HG03575 (cell line): ENCODE results near the gene OGFOD2.

Source experiments
- ATAC-seq: cut with Tn5 transposase; IDR thresholded peaks from one replicate; pipeline ENCODE4 v1.9.1; 2021; ENCODE audit not compliant: unreplicated experiment, insufficient number of reproducible peaks, low FRiP score; ENCODE audit errors: extremely low read depth

Gene OGFOD2

DNA sequence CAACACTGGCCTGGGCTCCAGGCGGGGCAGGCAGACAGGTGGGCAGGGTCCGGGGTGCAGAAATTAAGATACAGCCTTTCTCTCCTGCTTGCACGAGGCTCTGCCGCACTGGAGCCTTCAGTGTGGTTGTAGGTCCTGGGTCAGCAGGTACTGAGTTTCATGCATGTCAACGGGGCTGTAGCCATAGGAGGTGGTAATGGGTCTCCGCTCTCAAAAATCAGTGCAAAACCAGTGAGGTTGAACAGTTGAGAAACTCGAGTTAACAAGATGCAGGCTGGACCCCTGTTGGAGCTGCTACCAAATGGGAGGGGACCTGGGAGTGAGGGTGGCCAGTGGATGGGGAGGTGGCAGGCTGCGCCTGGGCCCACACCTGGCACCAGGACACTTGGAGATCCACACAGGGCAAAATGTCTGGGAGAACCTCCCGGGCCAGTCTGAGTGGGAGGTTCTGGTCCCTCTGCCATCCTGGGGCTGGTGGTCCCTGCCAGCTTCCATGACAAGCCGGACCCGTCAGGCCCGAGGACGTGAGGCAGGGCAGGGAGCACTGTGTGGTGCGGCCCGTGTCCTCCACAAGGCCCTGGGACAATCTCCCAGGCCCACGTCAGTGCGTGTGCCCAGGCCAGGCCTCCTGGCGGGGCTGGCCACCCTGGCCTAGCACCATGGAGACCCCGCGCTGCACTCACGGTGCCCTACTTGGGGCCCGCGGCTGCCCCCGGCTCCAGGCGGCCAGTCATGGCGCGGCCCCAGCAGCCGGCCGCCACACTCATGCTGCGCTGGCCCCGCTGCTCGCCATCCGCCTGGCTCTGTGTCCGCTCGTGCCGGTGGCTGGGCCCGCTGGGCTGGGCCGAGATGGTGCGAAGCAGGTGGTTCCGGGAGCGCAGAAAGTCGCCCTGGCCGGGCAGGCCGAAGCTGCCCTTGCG is 10.6 kb downstream of the OGFOD2 start:
- no peak for ATAC-seq

DNA sequence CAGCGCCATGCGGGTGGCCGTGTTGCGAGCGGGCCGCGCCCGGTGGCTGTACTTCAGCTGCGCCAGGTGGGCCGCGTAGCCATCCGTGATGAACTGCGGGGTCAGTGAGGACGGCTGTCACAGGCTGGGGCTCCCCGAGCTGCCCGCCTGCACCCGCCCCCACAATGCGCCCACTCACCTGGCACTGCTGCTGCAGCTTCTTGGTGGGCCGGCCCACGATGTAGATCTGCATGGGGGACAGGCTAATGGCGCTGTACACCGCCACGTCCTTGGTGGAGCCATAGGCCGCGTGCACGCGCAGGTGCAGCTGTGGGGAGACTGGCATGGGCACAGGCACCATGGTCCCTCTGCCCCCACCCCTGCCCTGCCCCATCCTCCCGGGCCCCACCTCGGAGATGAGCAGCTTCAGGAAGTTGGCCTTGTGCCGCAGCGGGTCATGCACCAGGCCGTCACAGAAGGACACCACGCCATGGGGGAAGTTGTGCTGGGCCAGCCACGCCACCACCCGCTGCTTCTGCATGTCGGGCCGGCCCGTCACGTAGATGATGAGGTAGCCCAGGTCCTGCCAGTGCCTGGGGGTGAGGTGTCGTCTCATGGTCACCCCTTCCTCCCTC is 11.3 kb downstream of the OGFOD2 start:
- no peak for ATAC-seq

DNA sequence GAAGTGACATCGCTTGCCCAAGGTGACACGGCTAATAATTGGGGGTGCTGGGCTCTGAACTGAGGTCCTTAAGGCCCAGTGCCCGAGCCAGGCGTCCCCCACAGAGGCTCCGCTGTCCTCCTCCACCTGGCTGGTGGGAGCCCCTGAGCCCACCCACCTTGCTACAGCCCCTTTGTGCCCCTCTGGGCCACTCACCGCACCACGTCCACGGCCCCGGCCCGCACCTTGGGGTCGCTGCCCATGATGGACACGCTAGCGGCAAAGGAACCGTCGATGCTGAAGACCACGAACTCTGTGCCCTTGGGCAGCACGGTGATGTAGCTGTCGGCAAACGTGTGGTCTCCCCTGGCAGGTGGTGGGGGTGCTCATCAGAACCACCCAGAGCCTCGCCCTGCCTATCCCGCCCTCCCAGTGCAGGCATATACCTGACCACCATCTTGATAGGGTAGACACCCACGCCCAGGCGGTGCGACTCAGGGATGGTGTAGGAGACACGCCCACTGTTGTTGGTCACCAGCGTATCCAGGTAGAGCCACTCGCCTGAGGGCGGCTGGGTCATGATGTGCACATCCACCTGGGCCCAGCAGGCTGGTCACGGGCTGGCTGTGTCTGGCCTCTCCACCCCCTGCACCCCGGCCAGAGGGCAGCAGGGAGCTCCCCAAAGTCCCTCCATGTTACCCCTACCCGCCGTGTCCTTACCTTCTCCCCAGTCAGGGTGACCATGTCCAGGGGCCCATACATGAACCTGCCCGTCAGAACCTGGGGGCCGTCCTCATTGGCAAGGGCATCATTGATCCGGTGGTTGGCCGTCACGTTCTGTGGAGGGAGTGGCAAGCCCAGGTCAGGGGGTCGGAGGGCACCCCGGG is 12.3 kb downstream of the OGFOD2 start:
- no peak for ATAC-seq

DNA sequence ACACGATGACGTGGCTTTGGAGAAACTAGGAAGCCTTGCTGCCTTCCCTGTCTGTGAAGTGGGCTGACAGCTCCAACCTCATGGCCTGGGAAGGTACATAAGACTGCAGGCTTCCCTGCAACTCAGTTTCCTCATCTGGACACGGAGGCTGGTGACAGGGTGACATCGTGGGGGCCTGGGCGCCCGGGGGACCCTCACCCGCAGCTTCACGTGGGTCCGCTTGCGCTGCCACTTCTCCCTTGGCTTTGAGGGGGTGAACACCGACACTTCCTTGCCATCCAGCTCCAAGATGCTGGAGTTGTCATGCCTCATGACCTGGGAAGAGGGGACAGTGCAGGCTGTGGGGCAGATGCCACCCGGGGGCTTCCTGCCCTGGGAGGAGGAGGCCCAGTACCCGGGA is 13.0 kb downstream of the OGFOD2 start:
- no peak for ATAC-seq

DNA sequence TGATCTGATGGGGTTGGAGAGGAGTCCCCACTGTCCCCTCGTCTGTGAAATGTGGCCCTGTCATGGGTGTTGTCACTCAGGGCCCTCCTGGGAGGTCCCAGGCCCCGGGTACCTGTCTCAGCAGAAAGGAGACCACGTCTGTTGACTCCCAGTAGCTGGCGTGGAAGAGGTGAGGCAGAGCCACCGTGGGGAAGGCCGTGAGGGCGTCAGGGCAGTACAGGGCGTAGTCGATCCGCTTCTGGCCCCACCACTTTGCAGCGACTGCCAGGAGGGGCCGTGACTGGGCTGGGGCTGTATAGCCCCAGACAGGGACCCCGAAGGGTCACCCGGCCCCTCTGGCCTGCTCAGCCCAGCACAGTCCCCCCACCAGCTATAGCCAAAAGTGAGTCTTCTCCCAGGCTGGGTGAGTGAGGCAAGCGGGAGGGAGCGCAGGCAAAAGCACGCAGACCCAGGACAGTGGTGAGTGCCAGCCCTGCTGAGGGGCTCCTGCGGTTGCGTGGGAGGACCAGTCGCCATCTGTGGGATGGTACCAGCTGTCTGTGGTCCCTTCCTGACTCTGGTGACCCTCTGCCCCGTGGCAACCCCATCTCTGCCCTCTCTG is 13.7 kb downstream of the OGFOD2 start:
- no peak for ATAC-seq

DNA sequence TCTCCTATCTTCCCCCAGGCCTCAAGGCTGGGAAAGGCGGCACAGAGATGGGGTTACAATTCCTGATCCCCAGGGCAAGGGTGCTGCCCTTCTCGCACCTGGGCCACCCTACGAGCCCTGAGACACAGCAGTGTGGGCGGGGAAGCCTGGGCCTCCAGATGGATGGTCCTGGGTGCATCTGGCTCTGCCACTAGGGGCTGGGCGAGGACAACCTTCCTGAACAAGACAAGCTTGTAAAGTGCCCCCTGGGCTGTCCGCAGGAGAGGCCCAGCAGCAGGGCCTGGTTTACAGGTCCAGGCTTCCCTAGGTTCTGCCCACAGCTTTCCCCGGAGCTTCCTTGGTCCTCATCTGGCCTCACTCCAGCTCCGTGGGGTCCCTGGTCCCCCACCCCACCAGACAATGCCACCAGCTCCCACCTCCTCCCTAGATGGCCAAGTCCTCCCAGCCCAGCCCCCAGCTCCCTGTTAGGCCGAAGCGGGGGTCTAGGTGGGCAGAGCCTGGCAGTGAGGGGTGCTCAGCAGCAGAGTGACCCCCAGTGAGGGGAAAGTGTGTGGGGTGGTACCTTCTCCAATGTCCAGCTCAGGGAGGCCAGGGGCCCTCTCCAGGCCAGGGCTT is 14.3 kb downstream of the OGFOD2 start:
- ATAC-seq = no peak

DNA sequence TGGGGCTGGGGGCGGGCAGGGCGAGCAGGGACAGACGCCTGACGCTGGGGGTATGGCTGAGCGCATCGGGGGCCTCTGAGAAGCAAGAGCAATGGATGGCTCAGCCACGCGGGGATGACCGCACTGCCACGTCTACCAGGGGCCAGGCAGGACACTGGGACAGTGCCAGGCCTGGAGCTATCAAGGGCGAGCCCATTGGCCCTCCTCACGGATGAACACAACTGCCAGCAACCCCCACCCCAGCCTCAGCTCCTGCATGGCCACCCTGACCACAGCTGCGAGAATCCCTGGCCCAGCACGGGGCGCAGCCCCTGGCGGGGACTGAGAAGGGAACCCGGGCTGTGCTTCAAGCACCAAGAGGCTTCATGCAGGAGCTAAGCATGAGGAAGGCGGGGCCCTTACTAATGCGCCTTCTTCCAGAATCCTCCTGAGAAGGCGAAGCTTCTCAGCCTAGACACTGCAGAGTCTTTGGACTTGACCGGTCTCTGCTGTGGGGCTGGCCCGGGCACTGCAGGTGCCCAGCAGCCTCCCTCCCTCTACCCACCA is 14.9 kb downstream of the OGFOD2 start:
- no peak for ATAC-seq

DNA sequence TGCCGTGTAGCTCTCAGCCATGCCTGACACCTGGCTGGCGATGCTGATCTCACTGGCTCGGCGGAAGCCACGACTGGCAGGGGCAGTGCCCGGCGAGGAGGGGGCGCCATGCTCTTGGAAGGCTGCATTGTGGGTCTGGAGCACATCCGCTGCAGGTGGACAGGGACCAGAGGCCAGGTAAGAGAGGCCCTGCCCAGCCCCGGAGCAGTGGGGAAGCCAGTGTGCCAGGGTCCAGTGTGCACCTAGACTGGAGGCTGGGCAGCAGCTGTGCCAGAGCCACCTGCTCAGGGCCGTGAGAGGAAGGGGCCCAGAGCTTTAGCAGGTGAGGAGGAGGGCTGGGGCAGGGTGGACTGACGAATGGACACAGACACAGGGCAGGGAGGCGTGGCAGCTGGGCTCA is 15.5 kb downstream of the OGFOD2 start:
- ATAC-seq = no peak

DNA sequence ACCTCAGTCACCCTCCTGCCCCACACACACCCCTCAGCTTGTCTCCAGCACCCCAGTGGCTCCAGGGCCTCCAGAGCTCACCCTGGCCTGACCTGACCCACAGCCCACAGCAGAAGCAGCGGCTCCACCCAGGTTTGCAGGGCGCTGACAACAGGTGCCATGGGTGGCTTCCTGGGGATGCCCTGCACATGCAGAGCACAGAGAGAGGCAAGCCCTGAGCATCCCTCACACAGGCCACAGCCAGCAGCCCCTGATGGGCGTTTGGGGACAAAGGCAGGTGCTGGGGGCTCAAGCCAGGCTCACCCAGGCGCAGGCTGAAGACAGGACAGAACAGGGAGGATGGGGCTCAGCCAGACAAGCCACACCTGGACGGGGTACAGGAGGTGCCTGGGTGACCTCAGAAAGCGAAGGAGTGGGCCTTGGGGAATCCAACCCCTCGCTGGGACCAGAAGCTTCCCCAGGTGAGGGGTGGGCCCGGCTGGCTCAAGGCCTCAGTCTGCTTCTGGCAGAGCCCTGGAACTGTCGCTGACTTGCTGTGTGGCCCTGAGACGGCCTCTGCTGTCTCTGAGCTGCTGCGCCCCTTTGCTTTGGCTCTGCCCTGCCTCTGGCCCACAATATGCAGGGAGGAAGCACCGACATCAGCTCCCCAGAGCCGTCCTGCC is 16.0 kb downstream of the OGFOD2 start:
- no peak for ATAC-seq

DNA sequence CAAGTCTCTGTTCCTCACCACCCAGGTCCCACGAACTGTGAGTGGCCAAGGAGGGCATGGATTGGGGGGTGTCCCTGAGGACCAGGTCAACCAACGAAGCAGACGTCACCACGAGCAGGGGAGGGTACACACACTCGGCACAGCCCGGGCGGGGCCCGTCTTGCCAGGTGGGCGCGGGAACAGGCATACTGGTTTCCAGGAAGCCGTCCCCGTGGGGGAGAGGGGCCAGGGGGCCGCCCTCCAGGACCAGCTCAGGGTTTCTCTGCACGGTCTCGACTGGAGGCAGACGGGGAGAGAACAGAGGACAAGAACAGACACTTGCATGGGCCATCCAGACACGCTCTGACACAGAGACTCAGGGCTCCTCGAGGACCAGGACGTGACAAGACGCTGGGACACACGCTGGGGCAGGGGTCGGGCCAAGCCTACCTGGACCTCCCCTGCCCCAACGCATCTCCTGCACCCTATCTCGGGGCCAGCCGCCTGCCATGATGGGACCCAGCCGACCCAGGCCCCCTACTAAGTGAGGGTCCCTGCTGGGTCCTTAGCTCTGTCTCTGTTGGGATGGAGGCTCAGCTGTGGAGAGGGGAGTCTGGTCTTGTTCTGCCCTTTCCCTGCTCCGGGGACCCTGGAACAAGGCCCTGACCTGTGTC is 16.7 kb downstream of the OGFOD2 start:
- no peak for ATAC-seq

DNA sequence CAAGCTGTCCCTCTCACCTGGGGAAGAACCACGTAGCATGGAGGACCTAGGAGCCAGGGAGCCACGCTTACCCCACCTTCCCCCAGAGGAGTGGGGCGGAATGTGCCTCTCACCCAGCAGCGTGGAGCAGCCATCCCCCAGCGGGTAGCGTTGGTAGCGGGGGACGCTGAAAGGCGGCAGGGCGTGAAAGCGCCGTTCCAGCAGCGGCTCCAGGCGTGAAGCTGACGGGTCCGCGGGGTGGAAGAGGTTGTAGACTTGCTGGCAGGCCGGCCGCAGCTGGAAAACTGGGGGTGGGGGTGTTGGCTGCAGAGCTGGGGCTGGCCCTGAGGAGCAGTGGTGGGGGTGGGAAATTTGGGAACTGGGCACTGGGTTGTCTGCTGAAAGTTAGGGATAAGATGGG is 17.3 kb downstream of the OGFOD2 start:
- ATAC-seq = no peak

DNA sequence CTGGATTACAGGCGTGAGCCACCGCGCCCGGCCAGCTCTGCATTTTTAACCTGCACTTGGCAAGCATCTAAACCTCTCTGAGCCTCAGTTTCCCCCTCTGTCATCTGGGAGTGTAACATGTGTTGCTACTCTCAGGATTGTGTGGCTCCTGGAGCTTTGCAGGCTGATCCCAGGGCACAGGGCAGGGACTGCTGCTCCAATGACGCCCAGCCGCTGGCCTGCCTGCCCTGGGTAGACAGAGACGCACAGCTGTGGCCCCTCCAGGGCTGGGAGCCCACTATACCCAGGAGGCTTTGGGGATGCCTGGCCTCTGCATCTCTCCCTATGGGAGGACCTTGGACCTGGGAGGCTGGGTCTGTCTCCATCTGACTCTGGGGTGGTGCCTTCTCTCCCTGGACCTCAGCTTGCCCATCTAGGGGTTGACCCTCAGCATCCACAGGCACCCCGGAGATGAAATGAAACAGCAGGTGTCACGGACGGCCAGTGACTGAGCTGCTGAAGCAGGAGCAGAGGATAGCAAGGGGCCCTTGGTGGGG is 19.2 kb downstream of the OGFOD2 start:
- ATAC-seq = no peak

DNA sequence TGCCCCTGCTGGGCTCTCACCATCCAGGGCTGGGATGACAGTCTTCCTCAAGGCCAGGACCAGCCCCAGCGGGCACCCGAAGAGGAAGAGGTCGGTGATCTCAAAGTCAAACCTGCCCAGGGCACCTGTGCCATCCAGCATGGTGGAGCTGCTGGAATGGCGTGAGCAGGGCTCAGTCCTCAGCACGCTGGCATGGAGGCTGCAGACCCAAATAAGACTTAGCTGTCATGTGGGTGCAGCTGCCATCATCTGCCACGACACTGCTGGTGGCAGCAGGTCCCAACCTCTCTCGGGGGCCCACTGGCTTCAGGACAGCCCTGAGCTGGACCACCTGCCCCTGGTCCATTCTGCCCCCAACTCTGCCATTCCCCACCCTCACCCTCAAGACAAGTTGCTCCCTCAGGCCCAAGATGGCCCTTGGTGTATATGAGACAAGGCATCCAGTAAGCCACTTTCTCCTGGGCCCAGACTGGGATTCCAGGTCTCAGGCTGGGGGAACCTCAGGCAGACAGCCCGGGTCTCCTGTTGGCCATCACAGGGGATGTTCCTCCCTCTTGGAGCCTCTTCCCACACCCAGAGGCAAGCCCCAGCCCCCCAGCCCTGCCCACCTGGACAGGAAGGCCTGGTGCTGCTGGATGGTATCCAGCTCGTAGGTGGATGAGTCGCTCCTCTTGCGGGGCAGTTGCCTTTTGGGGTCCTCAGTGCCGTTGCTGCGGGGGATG is 19.9 kb downstream of the OGFOD2 start:
- ATAC-seq = no peak

DNA sequence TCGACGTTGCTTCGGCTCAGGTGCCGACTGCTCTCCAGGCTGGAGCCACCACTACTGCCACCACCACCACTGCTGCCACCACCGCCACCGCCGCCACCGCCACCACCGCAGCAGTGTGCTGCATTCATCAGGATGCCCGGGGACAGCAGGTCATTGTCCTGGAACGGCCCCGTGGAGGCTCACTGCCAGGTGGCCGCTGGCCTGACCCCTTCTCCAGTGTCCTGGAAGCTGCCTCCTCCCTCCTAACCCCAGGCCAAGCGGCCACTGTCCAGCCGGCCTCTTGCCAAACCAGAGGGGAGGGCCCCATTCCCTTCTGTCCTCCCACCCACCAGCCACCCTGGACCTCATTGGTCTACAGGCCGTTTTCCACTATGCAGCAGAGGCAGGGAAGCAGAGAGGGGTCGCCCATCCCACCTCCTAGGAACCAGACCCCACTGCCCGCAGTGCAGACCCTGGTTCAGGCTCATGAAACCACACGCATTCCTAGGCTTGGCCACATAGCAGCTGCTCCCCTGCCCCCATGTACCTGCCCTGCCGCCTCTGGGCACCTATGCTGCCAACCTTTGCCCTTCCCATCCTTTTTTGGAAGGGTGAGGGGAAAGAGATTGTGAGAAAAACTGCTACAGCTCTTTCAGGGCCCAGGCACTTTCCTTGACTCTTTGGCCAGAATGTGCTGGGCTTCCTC is 20.6 kb downstream of the OGFOD2 start:
- ATAC-seq = no peak

DNA sequence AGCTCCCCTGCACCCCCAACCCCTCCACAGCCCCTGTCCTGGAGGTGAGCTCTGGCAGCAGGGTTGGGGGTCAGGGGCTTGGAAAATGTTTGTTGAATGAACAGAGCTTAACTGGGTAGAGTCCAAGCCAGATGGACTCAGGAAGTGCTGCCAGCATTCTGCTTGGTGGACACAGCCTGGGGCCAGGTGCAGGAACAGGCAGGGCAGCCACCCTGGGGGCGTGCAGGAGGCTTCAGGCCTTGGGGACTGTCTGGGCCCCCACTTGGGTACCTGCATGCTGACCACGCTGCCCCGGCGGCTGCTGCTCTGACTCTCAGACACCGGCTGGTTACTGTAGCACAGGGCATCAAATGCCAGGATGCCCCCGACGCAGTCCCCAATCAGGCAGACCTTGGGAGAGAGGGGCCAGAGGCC is 21.2 kb downstream of the OGFOD2 start:
- ATAC-seq = no peak

DNA sequence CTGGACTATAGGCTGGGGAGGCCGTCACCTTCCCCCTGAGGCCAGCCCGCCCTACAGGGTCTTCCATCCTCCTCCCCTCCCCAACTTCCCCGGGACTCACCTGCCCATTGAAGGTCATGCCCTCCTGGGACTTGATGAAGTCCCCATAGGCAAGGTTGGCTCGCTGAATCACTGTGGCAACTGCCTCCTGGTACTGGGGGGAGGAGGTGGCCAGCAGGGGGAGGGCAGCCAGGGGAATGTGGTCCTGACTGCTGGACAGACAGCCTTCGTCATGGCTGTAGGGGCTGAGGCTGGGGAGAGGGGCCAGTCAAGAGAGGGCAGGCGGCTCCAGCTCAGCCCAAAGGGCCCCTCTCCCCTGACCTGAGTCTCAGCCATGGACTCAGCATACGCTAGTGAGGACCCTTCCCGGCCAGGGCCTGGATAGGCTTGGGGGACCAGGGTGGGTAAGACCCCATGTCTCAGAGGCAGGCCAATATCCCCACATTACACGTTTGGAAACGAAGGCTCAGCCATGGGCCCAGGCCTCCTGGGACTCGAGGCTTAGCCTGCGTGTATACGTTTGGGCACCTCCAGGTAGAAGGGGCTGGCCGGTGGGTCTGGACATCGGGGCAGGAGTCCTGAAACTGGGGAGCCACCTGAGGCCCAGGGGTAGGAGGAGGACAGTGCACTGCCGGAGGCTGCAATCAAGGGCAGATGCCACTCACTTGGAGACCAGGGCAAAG is 21.7 kb downstream of the OGFOD2 start:
- ATAC-seq = no peak
